Activated CD8-positive, alpha-beta T cell treated with anti-CD3 and anti-CD28 coated beads for 36 hours (primary cell): ENCODE measurements around the gene IRX4. TPM values are rescaled to one million over a fixed set of nuclear protein-coding genes. Genes with fewer than 3 reads are reported as not detected.

Experiments
- ATAC-seq: fragments of 200-7000 bp; cut with Tn5 transposase; one replicate; pipeline ENCODE4 v1.10.0; 2021; ENCODE audit warnings: mild to moderate bottlenecking, moderate library complexity
- CTCF ChIA-PET: fragments of 350-600 bp; sonication (Branson Sonifier 250); formaldehyde crosslinking; loops from one replicate; lab custom pipeline; 2021; ENCODE audit warnings: antibody characterized with exemption; lab: Charles Lee
- POLR2A ChIA-PET: fragments of 350-600 bp; sonication (Branson Sonifier 250); formaldehyde crosslinking; loops from one replicate; lab custom pipeline; 2021; ENCODE audit warnings: antibody characterized with exemption; lab: Charles Lee
- DNase-seq: peaks from one replicate; pipeline ENCODE4 v3.0.0-alpha.2; 2020
- H3K27ac Mint-ChIP-seq: one replicate; pipeline ENCODE4 v1.8.0; 2021; ENCODE audit warnings: mild to moderate bottlenecking, mixed read lengths
- H3K27me3 Mint-ChIP-seq: one replicate; pipeline ENCODE4 v1.8.0; 2021; ENCODE audit warnings: mixed read lengths
- H3K36me3 Mint-ChIP-seq: one replicate; pipeline ENCODE4 v1.8.0; 2021; ENCODE audit warnings: low read depth, mixed read lengths
- H3K4me1 Mint-ChIP-seq: one replicate; pipeline ENCODE4 v1.8.0; 2021; ENCODE audit warnings: low read depth, mixed read lengths
- H3K4me3 Mint-ChIP-seq: one replicate; pipeline ENCODE4 v1.8.0; 2021; ENCODE audit warnings: mild to moderate bottlenecking, moderate library complexity, mixed read lengths
- H3K9me3 Mint-ChIP-seq: one replicate; pipeline ENCODE4 v1.8.0; 2021; ENCODE audit warnings: mixed read lengths
- intact Hi-C: fragments of 100-400 bp; cut with micrococcal nuclease; formaldehyde crosslinking; loops from one replicate; pipeline ENCODE4 v1.10.0; 2022
- total RNA-seq, 2 experiments: library from RNA; stranded (reverse); gene quantifications; one replicate each; pipeline ENCODE4 v1.2.3, GENCODE V29; 2021
- TF ChIP-seq, protein P1 (sequence below): fragments of 200-600 bp; IDR thresholded peaks from one replicate; pipeline ENCODE4 v1.8.0; 2022; ENCODE audit warnings: antibody characterized with exemption, mild to moderate bottlenecking

Gene IRX4
- total RNA-seq, 2 experiments from 2014 or later = not detected

DNA sequence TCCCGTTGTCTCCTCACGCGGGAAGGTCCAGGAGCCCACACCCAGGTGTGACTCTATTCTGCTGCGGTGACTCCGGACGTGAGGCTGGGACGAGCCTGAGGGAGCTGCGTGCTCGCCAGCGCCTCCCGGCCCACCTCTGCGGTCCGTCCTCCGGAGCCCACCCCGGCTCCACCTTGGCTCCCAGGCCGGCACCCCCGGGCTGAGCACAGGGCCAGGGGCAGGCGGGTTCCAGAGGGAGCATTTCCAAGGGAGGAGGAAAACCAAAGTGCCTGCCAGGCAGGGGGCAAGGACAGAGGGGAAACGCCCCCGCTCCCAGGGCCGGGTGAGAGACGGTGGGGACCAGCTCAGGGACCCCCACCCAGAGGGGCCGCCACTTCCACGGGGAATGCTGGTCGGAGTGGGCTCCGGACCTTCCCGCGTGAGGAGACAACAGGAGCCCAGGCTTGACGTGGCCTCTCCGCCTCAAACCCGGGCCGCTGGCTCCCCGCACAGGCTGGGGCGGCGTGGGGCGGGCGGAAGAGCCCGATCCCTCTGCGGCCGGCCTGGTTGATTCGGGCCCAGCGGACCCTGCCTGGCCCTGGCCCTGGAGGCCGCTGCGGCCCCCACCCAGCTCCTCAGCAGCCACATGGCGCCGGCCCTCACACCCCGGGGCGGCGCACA is 26.0 kb downstream of the IRX4 start:
- no peak for DNase-seq
- TF ChIP-seq, protein P1, sequence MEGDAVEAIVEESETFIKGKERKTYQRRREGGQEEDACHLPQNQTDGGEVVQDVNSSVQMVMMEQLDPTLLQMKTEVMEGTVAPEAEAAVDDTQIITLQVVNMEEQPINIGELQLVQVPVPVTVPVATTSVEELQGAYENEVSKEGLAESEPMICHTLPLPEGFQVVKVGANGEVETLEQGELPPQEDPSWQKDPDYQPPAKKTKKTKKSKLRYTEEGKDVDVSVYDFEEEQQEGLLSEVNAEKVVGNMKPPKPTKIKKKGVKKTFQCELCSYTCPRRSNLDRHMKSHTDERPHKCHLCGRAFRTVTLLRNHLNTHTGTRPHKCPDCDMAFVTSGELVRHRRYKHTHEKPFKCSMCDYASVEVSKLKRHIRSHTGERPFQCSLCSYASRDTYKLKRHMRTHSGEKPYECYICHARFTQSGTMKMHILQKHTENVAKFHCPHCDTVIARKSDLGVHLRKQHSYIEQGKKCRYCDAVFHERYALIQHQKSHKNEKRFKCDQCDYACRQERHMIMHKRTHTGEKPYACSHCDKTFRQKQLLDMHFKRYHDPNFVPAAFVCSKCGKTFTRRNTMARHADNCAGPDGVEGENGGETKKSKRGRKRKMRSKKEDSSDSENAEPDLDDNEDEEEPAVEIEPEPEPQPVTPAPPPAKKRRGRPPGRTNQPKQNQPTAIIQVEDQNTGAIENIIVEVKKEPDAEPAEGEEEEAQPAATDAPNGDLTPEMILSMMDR = no peak
- Mint-ChIP-seq H3K27me3 (peaks cover 27% of the 10 kb centered on the region), H3K36me3 (no peaks in the 10 kb centered on the region), H3K4me3 (no peak overlapping the region), H3K27ac (no peak overlapping the region), H3K4me1 (no peaks in the 10 kb centered on the region), H3K9me3 (no peaks in the 10 kb centered on the region)
- intact Hi-C loops = no loop called here
- ChIA-PET POLR2A (interaction anchor here (0.5 kb wide), 1 partner anchor 316 kb away, joined by 3 read pairs; no protein-coding TSS in a partner anchor), CTCF (no interaction called here)
- ATAC-seq = no peak

DNA sequence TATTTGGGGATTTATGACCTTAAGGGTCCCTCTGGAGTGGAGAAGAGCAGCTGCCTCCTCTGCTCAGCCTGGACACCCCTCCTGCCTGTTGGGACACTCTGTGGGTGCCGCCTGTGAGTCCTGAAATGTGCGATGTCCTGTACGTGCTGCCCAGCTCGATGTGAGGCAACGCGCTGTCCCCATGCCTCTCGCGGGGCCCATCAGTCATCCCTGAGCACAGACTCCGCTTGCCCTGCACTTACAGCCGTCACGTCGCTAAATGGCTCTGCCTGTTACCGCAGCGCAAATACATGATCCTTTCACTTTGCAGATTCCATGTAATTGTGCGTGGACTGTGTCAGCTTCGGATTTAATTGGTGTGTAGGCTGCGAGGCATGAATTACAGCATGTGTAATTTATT is 27.1 kb downstream of the IRX4 start:
- Mint-ChIP-seq H3K27me3 (peaks cover 36% of the 10 kb centered on the region), H3K4me3 (no peak overlapping the region), H3K4me1 (no peaks in the 10 kb centered on the region), H3K36me3 (no peaks in the 10 kb centered on the region), H3K27ac (no peak overlapping the region), H3K9me3 (no peaks in the 10 kb centered on the region)
- DNase-seq (no peak), ATAC-seq (no peak)
- ChIA-PET CTCF (no interaction called here), POLR2A (no interaction called here)
- TF ChIP-seq, protein P1 = no peak
- intact Hi-C loops = no loop called here

DNA sequence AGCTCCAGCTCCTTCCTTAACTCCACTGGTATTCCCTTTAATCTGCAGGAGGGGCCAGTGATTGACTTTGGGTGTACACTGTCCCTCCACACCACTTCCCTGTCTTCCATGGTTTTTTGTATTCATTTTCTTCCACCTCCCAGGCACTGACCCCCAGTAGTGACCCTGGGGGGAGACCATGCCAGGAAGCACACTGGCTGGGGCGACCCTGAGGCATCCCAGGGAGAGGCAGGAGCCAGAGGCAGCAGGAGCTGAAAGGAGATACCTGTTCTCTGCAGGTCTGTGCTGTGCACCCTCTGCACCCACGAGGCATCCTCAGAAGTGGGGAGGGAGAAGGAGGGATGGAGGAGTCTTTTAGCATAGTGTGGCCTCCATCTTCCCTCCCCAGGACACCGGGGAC is 27.6 kb downstream of the IRX4 start:
- TF ChIP-seq, protein P1 = no peak
- Mint-ChIP-seq H3K27me3 (peaks cover 37% of the 10 kb centered on the region), H3K4me3 (no peak overlapping the region), H3K9me3 (no peaks in the 10 kb centered on the region), H3K27ac (no peak overlapping the region), H3K4me1 (no peaks in the 10 kb centered on the region), H3K36me3 (no peaks in the 10 kb centered on the region)
- ChIA-PET CTCF (no interaction called here), POLR2A (no interaction called here)
- intact Hi-C loops = no loop called here
- ATAC-seq (no peak), DNase-seq (no peak)

DNA sequence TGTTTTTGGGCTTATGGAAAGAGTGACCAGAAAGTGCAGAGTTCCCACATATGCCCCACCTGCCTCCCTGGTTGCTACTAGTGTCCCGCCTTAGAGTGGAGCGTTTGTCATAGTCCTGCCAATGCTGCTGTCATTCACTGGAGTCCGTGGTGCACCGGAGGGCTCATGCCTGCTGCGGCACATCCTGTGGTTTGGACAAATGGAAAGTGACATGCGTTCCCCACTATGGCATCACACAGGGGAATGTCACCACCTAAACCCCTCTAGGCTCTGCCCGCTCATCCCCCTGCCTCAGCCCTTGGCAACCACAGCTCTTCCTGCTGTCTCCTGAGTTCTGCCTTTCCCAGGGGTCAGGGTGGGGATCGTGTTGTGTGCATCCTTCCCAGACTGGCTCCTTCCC is 29.2 kb downstream of the IRX4 start:
- CTCF ChIA-PET = no interaction called here
- no peak for ATAC-seq

DNA sequence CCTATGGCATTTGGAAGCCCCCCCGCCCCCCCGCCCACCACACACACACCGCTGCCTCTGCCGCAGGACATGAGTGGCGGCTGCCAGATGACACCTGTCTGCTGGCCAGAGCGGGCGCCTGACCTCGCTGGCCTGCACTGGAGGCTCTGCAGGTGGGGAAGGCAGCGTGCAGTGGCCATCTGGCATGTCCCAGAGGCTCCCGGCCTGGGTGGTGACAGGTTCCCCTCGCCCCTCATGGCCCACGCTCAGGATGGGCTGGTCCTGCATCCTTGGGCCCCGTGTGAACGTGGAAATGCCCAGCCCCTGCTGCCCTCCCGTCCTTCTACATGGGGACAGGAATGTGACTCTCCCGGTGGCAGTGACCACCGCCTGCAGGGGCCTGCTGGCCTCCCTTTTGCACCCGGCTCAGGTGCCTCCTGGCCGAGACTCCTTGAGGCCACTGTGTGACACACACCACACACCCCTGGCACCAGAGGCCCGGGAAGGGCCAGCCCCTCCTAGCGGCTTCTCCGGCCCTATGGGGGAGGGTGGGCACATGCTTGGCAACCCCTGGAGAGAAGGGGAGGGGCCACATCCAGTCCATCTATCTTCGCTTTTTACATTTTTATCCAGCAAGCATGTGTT is 30.3 kb downstream of the IRX4 start:
- ATAC-seq (no peak), DNase-seq (no peak)
- intact Hi-C loops = no loop called here
- Mint-ChIP-seq H3K9me3 (no peaks in the 10 kb centered on the region), H3K4me3 (no peak overlapping the region), H3K27ac (no peak overlapping the region), H3K27me3 (peaks cover 45% of the 10 kb centered on the region), H3K4me1 (no peaks in the 10 kb centered on the region), H3K36me3 (no peaks in the 10 kb centered on the region)
- ChIA-PET CTCF (no interaction called here), POLR2A (no interaction called here)
- TF ChIP-seq, protein P1 = no peak

More for the DNA sequence above, 29.2 kb downstream of the IRX4 start:
- no peak for DNase-seq
- Mint-ChIP-seq H3K9me3 (no peaks in the 10 kb centered on the region), H3K4me1 (no peaks in the 10 kb centered on the region), H3K4me3 (no peak overlapping the region), H3K36me3 (no peaks in the 10 kb centered on the region), H3K27me3 (peaks cover 43% of the 10 kb centered on the region), H3K27ac (no peak overlapping the region)
- intact Hi-C loops = no loop called here
- TF ChIP-seq, protein P1 = no peak
- POLR2A ChIA-PET = no interaction called here
